GM21447 (cell line): ENCODE measurements around the gene WIPF3.

Experiments
- ATAC-seq: cut with Tn5 transposase; IDR thresholded peaks from one replicate; pipeline ENCODE4 v1.9.1; 2021; ENCODE audit not compliant: unreplicated experiment

WIPF3 gene

GRCh38 chr7:29808075-29808801 lies 1.9 kb downstream of the WIPF3 start:
- no peak for ATAC-seq

GRCh38 chr7:29809533-29810155 lies 3.3 kb downstream of the WIPF3 start:
- ATAC-seq: no peak

- ATAC-seq: no peak
These were observed 4.0 kb downstream of the WIPF3 start for GRCh38 chr7:29810297-29810696.

GRCh38 chr7:29810813-29811482 lies 4.6 kb downstream of the WIPF3 start:
- no peak for ATAC-seq

DNA sequence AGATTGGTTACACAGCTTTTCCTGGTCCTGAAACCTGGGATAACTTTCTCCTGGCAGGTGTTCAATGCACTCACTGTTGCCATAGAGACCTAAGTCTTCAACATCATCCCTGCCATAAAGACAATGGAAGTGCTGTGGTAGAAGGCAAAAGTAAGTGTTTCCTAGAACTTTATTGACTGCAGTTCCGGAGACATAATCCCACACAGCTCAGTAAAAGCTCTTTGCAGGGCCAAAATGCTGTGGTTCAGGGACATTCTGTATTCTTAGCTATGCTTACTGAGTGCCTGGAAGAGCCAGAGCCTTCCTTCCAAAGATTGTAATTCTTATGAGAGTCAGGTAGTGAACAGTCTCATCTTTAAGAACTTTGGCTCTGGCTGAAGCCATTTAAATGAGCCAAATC lies 5.3 kb downstream of the WIPF3 start:
- ATAC-seq: no peak

DNA sequence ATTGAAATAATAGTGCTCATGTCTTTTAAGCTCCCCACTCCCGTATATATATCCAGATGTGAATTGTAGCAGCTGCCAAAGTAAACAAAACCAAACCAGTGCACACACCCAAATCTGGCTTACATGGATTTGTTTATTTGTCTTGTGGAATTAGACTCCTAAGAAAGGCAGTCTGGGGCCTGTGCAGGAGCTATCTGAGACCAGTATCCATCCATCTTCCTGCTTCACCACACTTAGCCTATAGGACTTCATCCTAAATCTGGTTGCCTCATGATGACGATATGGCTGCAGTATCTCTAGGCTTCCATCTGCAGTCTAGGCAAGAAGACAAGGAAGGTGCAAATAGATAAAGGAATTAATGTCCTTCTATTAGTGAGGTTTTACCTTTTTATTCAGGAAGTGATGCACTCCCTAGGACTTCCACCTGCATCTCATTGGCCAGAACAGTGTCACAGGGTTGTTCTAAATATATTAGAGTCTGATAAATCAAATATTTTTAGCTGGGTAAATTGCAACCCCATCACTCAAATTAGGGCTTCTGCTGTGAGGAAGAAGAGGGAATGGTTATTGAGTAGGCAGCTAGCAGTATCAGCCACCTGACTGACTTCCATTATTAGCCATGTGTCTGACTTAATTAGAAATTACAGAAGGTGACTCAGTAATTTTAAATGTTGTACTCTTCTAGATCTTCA lies 6.0 kb downstream of the WIPF3 start:
- ATAC-seq: no peak

- no peak for ATAC-seq
These were observed 9.1 kb downstream of the WIPF3 start for GRCh38 chr7:29815181-29816105.

GRCh38 chr7:29818308-29818707 lies 12.0 kb downstream of the WIPF3 start:
- ATAC-seq: no peak

DNA sequence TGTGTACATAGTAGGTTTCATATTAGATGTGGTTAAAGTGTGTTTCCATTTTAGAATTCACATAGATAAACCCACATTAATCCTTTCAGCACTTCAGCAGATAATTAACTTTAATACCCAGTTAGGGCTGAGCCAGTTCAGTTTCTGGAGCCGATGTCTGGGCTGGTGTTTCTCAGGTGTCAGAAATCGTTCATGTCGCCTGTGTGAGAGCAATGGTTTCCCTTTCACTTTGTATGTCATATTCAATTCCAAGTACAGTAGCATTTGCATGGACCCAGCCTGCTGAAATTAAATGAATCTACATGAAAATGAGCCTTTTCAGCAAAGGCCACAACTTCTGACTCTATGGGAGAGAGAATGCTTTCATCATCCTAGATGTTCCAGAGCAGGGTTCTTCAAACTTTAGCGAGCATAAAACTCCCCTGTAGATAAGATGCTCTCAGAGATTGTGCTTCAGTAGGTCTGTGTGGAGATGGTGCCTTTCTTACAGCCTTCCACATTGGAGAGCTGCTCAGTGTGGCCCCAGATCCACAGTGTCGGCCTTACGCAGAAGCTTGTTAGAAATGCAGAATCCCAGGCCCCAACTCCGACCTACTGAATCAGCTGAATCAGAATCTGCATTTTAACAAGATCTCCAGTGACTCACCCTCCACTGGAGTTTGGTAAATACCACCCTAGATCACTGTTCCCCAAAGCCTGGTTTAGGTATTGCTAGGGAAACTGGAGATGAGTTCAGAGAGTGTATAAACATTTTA lies 19.6 kb downstream of the WIPF3 start:
- peak; percentile 97 for ATAC-seq

GRCh38 chr7:29826530-29826822 lies 20.2 kb downstream of the WIPF3 start:
- no peak for ATAC-seq

GRCh38 chr7:29826904-29827303 lies 20.6 kb downstream of the WIPF3 start:
- no peak for ATAC-seq

GRCh38 chr7:29831705-29832104 lies 25.4 kb downstream of the WIPF3 start:
- ATAC-seq: no peak

DNA sequence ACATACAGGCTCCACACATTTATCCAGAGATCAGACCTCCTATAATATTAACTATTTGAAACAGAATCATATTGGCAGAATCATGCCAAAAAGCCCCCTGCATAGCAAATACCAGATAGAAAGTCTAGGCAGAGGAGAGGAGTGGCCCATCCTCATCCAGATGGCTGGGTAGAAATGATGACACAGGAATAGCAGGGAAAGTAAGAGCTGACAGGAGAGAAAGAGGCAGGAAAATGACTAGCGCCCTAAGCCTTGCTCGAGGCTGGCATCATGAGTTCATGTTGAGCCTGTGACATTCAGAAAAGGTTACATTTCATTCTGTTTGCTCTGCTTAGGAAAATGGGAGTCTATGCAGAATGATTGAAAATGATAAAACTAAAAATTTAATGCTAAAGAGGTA lies 27.6 kb downstream of the WIPF3 start:
- no peak for ATAC-seq

DNA sequence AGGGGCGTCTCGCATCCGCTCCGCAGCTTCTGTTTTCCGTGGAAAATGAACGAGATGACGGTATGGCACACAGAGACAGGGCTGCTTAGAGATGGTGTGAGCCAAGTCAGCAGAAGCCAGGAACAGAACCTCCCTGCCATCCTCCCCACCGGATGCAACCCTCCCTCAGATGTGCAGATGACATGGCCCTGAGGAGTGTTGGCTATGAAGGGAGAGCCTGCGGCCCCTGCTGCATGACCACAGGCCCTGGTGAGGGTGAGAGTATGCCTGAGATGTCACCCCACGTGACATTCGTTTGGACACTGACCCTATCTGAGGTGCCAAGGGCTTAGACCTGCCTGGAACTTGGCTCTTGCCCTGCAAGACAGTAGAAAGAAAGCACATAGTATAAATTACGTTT lies 29.4 kb downstream of the WIPF3 start:
- ATAC-seq: no peak

GRCh38 chr7:29839302-29839701 lies 33.0 kb downstream of the WIPF3 start:
- no peak for ATAC-seq

GRCh38 chr7:29839921-29840320 lies 33.6 kb downstream of the WIPF3 start:
- no peak for ATAC-seq

GRCh38 chr7:29840701-29841100 lies 34.4 kb downstream of the WIPF3 start:
- ATAC-seq: no peak

GRCh38 chr7:29841926-29842701 lies 35.8 kb downstream of the WIPF3 start:
- ATAC-seq: no peak

DNA sequence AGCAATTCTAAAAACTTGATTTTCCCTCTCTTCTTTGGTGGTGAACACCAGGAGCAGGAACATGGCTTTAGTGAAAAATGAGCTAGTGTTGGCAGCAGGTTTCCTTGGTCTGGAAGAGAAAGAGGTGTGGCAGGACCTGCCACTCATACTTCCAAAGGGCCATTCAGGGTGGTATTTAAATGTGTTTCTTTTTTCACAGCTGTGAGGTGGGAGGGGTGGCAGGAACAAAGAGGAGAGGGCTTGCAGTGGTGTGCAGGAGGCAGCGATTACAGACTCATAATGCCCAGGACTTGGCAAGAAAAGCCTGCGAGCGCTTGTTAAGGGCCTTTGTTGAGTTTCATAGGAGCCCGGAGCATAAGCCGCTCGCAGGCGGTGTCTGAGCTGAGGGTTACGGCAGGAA lies 36.8 kb downstream of the WIPF3 start:
- no peak for ATAC-seq
